Activated CD8-positive, alpha-beta memory T cell treated with anti-CD3 and anti-CD28 coated beads, Interleukin-2, amount 50 U/mL, for 24 hours (primary cell): ENCODE data around the gene EVI2B.
A peak's percentile ranks its signal among the peaks of the same experiment; 100 is the strongest.
"Not testable (repeated sequence)": the region's sequence is repeated elsewhere in the genome, so short reads cannot be mapped to it uniquely, and the experiment has no call there.

Source experiments
- DNase-seq: peaks from one replicate; pipeline ENCODE4 v3.0.0-alpha.2; 2020; ENCODE audit errors: extremely low read depth

EVI2B gene

GRCh38 chr17:31313982-31314781 lies at the start of gene EVI2B:
EVI2B (minus strand) TSS chr17:31314054; CDS start chr17:31305609, 8,445 bp downstream.
- no peak for DNase-seq

GRCh38 chr17:31357839-31358394 lies 44.1 kb upstream of the EVI2B start:
- DNase-seq, result no peak

GRCh38 chr17:31357091-31357490 lies 43.2 kb upstream of the EVI2B start:
- DNase-seq, result no peak

- DNase-seq, result no peak
These were observed 42.1 kb upstream of the EVI2B start for GRCh38 chr17:31355935-31356334.

GRCh38 chr17:31349454-31349853 lies 35.6 kb upstream of the EVI2B start:
- no peak for DNase-seq

GRCh38 chr17:31345191-31345747 lies 31.4 kb upstream of the EVI2B start:
- not testable (repeated sequence) for DNase-seq

- no peak for DNase-seq
These were observed 26.2 kb upstream of the EVI2B start for GRCh38 chr17:31339906-31340661.

GRCh38 chr17:31329221-31329620 lies 15.4 kb upstream of the EVI2B start:
- DNase-seq, result no peak

- DNase-seq, result no peak
These were observed 14.3 kb upstream of the EVI2B start for GRCh38 chr17:31328160-31328535.

GRCh38 chr17:31327534-31328159 lies 13.8 kb upstream of the EVI2B start:
- no peak for DNase-seq

- DNase-seq, result no peak
These were observed 9.7 kb upstream of the EVI2B start for GRCh38 chr17:31323551-31323950.

GRCh38 chr17:31321966-31322365 lies 8.1 kb upstream of the EVI2B start:
- DNase-seq, result no peak

- DNase-seq, result peak; percentile 66
These were observed 7.6 kb upstream of the EVI2B start, which contains the start of gene EVI2A for GRCh38 chr17:31321481-31321880. EVI2A (minus strand) TSS chr17:31321622; CDS start chr17:31319013, 2,609 bp downstream.

GRCh38 chr17:31320791-31321190 lies 6.9 kb upstream of the EVI2B start:
- DNase-seq, result no peak

GRCh38 chr17:31320241-31320640 lies 6.4 kb upstream of the EVI2B start:
- DNase-seq, result no peak

- no peak for DNase-seq
These were observed 5.2 kb upstream of the EVI2B start for GRCh38 chr17:31318851-31319661.

- no peak for DNase-seq
These were observed 4.5 kb upstream of the EVI2B start for GRCh38 chr17:31318298-31318801.

GRCh38 chr17:31314782-31315100 lies 887 bp upstream of the EVI2B start:
- DNase-seq, result no peak

- DNase-seq, result not testable (repeated sequence)
These were observed 1.6 kb downstream of the EVI2B start for GRCh38 chr17:31312223-31312622.

- DNase-seq, result no peak
These were observed 2.3 kb downstream of the EVI2B start for GRCh38 chr17:31311526-31311925.

GRCh38 chr17:31310886-31311285 lies 3.0 kb downstream of the EVI2B start:
- DNase-seq, result no peak
